ENCODE data around the gene G6PC1. TPM values are rescaled to one million over a fixed set of nuclear protein-coding genes. Genes with fewer than 3 reads are reported as not detected.
"Not testable (repeated sequence)": the region's sequence is repeated elsewhere in the genome, so short reads cannot be mapped to it uniquely, and the experiment has no call there.

Gene G6PC1
- total RNA-seq, 2 experiments from 2014 or later, result not detected

DNA sequence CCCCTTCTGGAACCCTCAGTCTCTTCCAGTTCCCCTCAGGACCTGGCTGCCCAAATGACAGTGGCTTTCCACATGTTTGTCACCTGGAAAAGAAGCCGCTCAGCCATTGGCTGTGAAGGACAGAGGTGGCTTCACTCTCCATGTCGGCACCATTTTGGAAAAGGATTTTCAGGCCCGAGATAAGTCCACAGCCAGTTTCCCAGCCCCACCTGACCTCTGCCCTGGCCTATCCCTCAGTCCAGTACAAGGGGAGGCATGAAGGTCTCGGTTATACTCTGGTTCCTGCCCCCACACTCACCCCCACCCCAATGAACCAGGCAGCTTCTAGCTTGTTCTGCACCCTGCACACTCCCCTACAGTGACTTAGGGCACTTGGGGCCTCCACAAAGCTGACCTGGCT is 34.4 kb upstream of the G6PC1 start:
- Mint-ChIP-seq H3K4me3 (no peak overlapping the region), H3K36me3 (no peaks in the 10 kb centered on the region), H3K27ac (no peak overlapping the region), H3K4me1 (ENCODE audit: low read depth) (no peaks in the 10 kb centered on the region), H3K9me3 (peaks cover 2% of the 10 kb centered on the region), H3K27me3 (peaks cover 8% of the 10 kb centered on the region)
- ChIA-PET CTCF (no interaction called here), POLR2A (no interaction called here)
- intact Hi-C loops (cut with micrococcal nuclease), result no loop called here
- DNase-seq, result no peak

DNA sequence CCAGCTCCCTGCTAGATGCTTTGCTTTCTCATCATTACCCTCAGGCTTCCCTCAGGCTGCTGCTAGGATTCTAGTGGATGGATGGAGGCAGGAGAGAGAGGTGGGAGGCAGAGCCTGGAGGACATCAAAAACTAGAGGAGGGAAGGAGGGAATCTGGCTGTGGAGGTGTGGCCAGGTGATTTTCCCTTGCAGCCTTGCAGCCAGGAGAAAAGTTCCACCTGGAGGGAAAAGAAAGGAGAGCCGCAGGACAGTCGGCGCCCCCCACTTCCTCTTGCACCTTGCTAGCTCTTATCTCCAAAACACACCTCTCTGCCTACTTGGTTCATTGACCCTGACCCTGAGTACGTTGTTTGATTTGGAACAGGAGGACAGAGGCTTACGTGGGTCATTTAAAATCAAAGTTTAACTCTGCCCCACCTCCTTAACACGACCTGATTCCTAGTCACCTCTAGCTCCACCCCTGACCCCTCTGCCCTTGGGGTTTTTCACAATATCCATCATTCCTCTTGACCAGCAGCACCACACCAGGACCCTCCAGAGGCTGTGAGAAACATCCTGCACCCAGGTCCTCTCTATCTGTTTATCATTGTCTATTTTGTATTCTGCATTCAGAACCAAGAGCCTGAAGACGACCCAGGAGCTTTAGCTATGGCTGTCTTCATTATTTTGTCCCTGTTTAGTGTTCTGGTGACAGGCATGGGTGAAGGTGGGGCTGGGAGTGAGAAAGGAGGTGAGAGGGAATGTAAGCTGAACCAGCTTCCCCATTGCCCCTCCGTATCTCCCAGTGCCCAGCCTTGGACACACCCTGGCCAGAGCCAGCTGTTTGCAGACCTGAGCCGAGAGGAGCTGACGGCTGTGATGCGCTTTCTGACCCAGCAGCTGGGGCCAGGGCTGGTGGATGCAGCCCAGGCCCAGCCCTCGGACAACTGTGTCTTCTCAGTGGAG is 33.7 kb upstream of the G6PC1 start:
- no peak overlapping the region for H3K27ac Mint-ChIP-seq
- H3K36me3 Mint-ChIP-seq, result no peaks in the 10 kb centered on the region

DNA sequence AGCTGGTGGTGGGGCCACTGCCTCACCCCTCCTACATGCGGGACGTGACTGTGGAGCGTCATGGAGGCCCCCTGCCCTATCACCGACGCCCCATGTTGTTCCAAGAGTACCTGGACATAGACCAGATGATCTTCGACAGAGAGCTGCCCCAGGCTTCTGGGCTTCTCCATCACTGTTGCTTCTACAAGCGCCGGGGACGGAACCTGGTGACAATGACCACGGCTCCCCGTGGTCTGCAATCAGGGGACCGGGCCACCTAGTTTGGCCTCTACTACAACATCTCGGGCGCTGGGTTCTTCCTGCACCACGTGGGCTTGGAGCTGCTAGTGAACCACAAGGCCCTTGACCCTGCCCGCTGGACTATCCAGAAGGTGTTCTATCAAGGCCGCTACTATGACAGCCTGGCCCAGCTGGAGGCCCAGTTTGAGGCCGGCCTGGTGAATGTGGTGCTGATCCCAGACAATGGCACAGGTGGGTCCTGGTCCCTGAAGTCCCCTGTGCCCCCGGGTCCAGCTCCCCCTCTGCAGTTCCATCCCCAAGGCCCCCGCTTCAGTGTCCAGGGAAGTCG is 32.8 kb upstream of the G6PC1 start:
- DNase-seq; intact Hi-C loops (cut with micrococcal nuclease); H3K9me3 Mint-ChIP-seq; CTCF ChIA-PET; H3K27ac Mint-ChIP-seq; H3K4me1 Mint-ChIP-seq (ENCODE audit: low read depth); H3K36me3 Mint-ChIP-seq; POLR2A ChIA-PET; H3K27me3 Mint-ChIP-seq; H3K4me3 Mint-ChIP-seq: not testable (repeated sequence)

More for the DNA sequence above, 33.7 kb upstream of the G6PC1 start:
- intact Hi-C loops (cut with micrococcal nuclease), result no loop called here
- Mint-ChIP-seq H3K4me1 (ENCODE audit: low read depth) (no peaks in the 10 kb centered on the region), H3K9me3 (peaks cover 2% of the 10 kb centered on the region), H3K4me3 (no peak overlapping the region), H3K27me3 (peaks cover 8% of the 10 kb centered on the region)
- no peak for DNase-seq
- POLR2A ChIA-PET, result no interaction called here
- CTCF ChIA-PET, result no interaction called here

DNA sequence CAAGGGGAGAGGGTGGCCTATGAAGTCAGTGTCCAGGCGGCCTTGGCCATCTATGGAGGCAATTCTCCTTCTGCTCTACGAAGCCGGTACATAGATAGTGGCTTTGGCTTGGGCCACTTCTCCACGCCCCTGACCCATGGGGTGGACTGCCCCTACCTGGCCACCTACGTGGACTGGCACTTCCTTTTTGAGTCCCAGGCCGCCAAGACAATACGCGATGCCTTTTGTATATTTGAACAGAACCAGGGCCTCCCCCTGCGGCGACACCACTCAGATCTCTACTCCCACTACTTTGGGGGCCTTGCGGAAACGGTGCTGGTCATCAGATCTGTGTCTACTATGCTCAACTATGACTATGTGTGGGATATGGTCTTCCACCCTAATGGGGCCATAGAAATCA is 32.3 kb upstream of the G6PC1 start:
- Mint-ChIP-seq H3K9me3 (peaks cover 2% of the 10 kb centered on the region), H3K27ac (no peak overlapping the region), H3K4me1 (ENCODE audit: low read depth) (no peaks in the 10 kb centered on the region), H3K4me3 (no peak overlapping the region), H3K36me3 (no peaks in the 10 kb centered on the region), H3K27me3 (peaks cover 10% of the 10 kb centered on the region)
- no peak for DNase-seq
- POLR2A ChIA-PET, result no interaction called here
- CTCF ChIA-PET, result no interaction called here
- intact Hi-C loops (cut with micrococcal nuclease), result no loop called here

DNA sequence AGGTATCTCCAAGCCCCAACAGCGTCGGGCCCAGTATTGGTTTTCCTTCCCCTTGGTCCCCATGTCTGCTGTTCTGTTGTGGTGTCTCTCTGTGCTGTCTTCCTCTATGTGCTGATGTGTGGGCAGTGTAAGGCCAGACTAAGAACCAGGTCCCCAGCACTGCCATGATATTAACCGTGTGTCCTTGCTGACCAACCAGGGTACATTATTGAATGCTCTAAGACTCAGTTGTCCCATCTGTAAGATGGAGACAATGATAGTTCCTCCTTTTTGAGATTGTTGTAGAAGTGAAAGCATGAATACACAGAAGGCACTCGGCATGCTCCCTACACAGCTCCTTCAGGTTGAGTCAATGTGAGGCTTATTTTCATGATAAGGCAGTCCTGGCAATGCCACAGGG is 29.0 kb upstream of the G6PC1 start:
- H3K4me1 Mint-ChIP-seq (ENCODE audit: low read depth), result no peaks in the 10 kb centered on the region
- no peak overlapping the region for H3K27ac Mint-ChIP-seq
- H3K27me3 Mint-ChIP-seq, result peaks cover 5% of the 10 kb centered on the region
- ChIA-PET CTCF (no interaction called here), POLR2A (no interaction called here)
- DNase-seq, result no peak
- intact Hi-C loops (cut with micrococcal nuclease), result no loop called here
- no peaks in the 10 kb centered on the region for H3K36me3 Mint-ChIP-seq
- peaks cover 2% of the 10 kb centered on the region for H3K9me3 Mint-ChIP-seq
- H3K4me3 Mint-ChIP-seq, result no peak overlapping the region

DNA sequence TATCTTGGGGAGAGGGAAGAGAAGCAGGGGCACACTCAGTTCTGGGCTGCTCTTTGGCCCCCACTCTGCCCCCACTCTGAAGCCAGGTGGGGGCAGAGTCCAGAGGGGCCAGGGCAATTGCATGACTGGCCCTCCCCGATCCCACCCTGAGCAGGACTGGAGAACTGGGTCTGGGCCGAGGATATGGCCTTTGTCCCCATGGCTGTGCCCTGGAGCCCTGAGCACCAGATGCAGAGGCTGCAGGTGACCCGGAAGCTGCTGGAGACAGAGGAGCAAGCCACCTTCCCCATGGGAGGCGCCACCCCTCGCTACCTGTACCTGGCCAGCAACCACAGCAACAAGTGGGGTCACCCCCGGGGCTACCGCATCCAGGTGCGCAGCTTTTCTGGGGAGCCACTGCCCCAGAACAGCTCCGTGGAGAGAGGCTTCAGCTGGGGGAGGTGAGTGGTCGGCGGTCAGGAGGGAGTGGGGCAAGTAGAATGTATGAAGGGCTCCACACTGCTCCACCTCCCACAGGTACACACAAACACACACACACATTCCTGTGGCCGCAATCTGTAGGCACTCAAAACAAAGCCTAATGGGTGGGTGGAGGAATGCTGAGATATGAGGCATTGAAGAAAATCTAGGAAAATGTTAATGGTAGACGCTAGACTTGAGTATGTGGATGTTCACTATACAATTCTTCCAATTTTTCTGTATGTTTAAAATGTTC is 28.2 kb upstream of the G6PC1 start:
- intact Hi-C loops (cut with micrococcal nuclease), result no loop called here
- no peaks in the 10 kb centered on the region for H3K4me1 Mint-ChIP-seq (ENCODE audit: low read depth)
- H3K36me3 Mint-ChIP-seq, result no peaks in the 10 kb centered on the region
- no peak overlapping the region for H3K27ac Mint-ChIP-seq
- no peak overlapping the region for H3K4me3 Mint-ChIP-seq
- peaks cover 5% of the 10 kb centered on the region for H3K27me3 Mint-ChIP-seq
- H3K9me3 Mint-ChIP-seq, result peaks cover 2% of the 10 kb centered on the region
- CTCF ChIA-PET, result no interaction called here
- POLR2A ChIA-PET, result no interaction called here
- no peak for DNase-seq

DNA sequence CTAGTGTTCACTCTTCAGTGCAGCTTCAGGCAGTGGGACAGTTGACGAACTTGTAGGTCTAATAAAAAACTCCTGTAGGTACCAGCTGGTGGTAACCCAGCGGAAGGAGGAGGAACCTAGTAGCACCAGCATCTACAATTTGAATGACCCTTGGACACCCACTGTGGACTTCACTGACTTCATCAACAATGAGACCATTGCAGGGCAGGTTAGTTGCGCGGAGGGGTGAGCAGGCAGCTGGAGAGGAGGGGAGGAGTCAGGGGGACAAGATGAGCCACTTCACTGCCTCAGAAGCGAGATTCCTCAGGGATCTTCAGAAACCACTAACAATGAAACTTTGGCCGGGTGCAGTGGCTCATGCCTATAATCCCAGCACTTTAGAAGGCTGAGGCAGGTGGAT is 27.3 kb upstream of the G6PC1 start:
- no peak for DNase-seq
- CTCF ChIA-PET, result no interaction called here
- Mint-ChIP-seq H3K27me3 (peaks cover 5% of the 10 kb centered on the region), H3K4me3 (no peak overlapping the region), H3K36me3 (no peaks in the 10 kb centered on the region), H3K4me1 (ENCODE audit: low read depth) (no peaks in the 10 kb centered on the region), H3K9me3 (peaks cover 2% of the 10 kb centered on the region), H3K27ac (no peak overlapping the region)
- POLR2A ChIA-PET, result no interaction called here
- intact Hi-C loops (cut with micrococcal nuclease), result no loop called here

DNA sequence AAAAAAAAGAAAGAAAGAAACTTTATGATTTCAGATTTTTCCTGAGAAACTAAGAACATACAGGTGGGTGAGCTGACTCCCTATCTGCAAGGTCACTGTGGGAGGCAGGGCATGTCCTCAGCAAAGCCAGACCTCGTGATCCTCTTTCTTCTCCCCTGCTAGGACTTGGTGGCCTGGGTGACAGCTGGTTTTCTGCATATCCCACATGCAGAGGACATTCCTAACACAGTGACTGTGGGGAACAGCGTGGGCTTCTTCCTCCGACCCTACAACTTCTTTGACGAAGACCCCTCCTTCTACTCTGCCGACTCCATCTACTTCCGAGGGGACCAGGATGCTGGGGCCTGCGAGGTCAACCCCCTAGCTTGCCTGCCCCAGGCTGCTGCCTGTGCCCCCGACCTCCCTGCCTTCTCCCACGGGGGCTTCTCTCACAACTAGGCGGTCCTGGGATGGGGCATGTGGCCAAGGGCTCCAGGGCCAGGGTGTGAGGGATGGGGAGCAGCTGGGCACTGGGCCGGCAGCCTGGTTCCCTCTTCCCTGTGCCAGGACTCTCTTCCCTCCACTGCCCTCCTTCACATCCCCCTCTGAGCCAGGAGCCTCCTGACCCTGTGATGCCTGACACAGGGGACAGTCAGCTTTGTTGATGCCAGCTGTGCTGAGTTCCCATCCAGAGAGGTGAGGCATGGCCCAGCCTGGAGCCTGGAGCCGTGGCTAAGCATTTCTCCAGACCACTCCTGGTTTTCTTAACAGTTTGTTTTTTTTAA is 26.5 kb upstream of the G6PC1 start:
- CTCF ChIA-PET, result interaction anchor here (1.0 kb wide), 1 partner anchor 50 kb away, joined by 3 read pairs; the partner anchor contains the start of gene BECN1
- H3K27me3 Mint-ChIP-seq; H3K27ac Mint-ChIP-seq; H3K4me3 Mint-ChIP-seq; H3K36me3 Mint-ChIP-seq; H3K4me1 Mint-ChIP-seq (ENCODE audit: low read depth); intact Hi-C loops (cut with micrococcal nuclease); DNase-seq; POLR2A ChIA-PET; H3K9me3 Mint-ChIP-seq: not testable (repeated sequence)

DNA sequence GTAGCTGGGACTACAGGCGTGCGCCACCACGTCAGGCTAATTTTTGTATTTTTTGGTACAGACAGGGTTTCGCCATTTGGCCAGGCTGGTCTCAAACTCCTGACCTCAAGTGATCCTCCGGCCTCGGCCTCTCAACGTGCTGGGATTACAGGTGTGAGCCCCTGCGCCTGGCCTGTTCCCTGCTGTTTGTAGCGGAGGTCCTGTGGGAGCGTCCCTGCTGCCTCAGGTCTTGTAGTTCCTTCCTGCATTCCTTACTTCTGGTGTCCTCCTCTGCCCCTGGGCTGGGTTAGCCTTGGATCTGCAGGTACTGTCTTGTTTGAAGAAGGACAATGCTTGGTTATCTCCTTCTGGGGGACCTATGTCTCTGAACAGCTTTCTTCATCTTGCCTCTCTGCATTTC is 23.6 kb upstream of the G6PC1 start:
- Mint-ChIP-seq H3K4me1 (ENCODE audit: low read depth) (no peaks in the 10 kb centered on the region), H3K4me3 (no peak overlapping the region), H3K27me3 (peaks cover 8% of the 10 kb centered on the region), H3K36me3 (no peaks in the 10 kb centered on the region), H3K27ac (no peak overlapping the region), H3K9me3 (no peaks in the 10 kb centered on the region)
- intact Hi-C loops (cut with micrococcal nuclease), result no loop called here
- CTCF ChIA-PET, result no interaction called here
- POLR2A ChIA-PET, result no interaction called here
- DNase-seq, result no peak

DNA sequence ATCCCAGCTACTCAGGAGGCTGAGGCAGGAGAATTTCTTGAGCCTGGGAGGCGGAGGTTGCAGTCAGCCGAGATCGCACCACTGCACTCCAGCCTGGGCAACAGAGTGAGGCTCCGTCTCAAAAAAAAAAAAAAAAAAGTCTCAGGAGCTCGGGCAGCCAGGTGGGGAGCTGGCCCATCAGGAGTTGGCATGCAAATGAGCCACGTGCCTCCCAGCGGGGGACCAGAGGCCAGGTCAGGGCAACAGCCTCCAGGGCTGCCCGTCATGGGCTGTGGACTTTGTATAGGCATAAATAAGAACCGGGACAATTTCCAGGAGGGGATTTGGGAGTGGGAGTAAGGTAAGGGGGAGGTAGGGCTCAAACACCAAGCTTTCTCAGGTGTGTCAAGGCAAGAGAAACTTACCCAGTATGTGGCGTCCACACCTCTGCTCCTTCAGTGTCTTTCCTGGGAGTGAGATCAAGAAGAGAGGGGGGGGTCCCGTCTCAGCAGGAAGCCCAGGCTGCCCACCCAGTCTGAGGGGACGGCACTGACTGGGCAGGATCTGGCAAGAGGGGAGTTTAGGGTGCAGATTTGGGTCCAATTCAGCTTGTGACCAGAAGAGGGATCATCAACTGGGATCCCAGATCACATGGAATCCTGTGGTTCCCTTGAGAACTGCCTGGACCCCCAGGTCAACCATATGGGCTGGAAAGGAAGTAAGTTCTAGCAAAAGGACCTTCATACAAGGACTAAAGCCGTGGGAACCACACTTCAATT is 22.3 kb upstream of the G6PC1 start:
- Mint-ChIP-seq H3K4me1 (ENCODE audit: low read depth) (no peaks in the 10 kb centered on the region), H3K9me3 (no peaks in the 10 kb centered on the region), H3K27ac (no peak overlapping the region), H3K4me3 (no peak overlapping the region), H3K36me3 (no peaks in the 10 kb centered on the region), H3K27me3 (peaks cover 7% of the 10 kb centered on the region)
- no peak for DNase-seq
- ChIA-PET POLR2A (no interaction called here), CTCF (no interaction called here)
- intact Hi-C loops (cut with micrococcal nuclease), result no loop called here

DNA sequence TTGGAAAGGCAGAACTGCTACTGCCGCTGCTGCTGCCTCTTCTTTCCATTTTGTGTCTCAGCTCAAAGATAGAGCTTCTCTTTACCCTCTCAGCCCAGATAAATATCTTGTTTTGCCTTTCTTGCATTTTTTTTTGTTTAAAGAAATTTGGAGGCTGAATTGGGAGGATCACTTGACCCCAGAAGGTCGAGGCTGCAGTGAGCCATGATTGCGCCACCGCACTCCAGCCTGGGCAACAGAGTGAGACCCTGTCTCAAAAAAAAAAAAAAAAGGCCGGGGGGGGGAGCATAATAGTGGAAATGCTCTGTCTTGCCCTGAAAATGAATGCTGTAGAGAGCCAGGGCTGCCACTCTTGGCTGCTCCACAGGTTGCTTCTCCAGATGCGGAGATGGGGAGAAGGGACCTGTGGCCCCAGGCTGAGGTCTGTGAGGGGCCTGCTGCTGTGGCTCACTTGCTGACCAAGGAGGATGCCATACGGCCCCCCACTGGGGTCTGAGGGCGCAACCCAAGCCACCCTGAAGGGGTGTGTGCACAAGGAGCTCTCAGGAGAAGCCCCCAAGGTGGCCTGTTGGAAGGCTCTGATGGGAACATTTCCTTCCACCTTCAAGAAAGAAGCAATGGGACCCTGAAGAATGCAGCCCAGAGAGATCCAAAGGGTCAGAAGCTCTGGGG is 21.5 kb upstream of the G6PC1 start:
- no peaks in the 10 kb centered on the region for H3K36me3 Mint-ChIP-seq
- H3K4me1 Mint-ChIP-seq (ENCODE audit: low read depth), result no peaks in the 10 kb centered on the region
- H3K9me3 Mint-ChIP-seq, result no peaks in the 10 kb centered on the region
- POLR2A ChIA-PET, result no interaction called here
- peaks cover 7% of the 10 kb centered on the region for H3K27me3 Mint-ChIP-seq
- DNase-seq, result no peak
- intact Hi-C loops (cut with micrococcal nuclease), result no loop called here
- CTCF ChIA-PET, result no interaction called here
- H3K4me3 Mint-ChIP-seq, result no peak overlapping the region
- no peak overlapping the region for H3K27ac Mint-ChIP-seq
